B cell (primary cell): ENCODE data around the gene AMMECR1.

Experiments
- CTCF ChIP-seq: fragments of 200-600 bp; IDR thresholded peaks from one replicate; pipeline ENCODE4 v1.8.0; 2022; ENCODE audit warnings: antibody characterized with exemption, mild to moderate bottlenecking
- EZH2 ChIP-seq: IDR thresholded peaks from 2 replicates; pipeline ENCODE4 v1.6.1; 2012; ENCODE audit warnings: borderline replicate concordance, low read depth, mild to moderate bottlenecking, moderate library complexity, low read length; ENCODE audit not compliant: insufficient read depth, poor library complexity, severe bottlenecking

GRCh38 chrX:110311437-110312230 is 6.3 kb downstream of the AMMECR1 start:
- TF ChIP-seq CTCF (no peak), EZH2 (no peak)
